Upper lobe of left lung (tissue), 6 donors: Measurements from ENCODE around the gene CYB5B. TPM values are rescaled to one million over a fixed set of nuclear protein-coding genes. Genes with fewer than 3 reads are reported as not detected.
A peak's percentile ranks its signal among the peaks of the same experiment; 100 is the strongest.

Source experiments
- ATAC-seq, 2 donors: fragments of 200-7000 bp; cut with Tn5 transposase; one replicate each; pipeline ENCODE4 v1.9.1; 2022; ENCODE audit warnings: mild to moderate bottlenecking in 2 of 2, moderate library complexity in 2 of 2; ENCODE audit not compliant: low FRiP score in 2 of 2
- DNase-seq, 2 donors: peaks; one replicate each; pipeline ENCODE4 v3.0.0-alpha.2; 2019 to 2020
- H3K27ac ChIP-seq, 4 donors: fragments of 200-600 bp; sonication (generic); one replicate each; pipeline ENCODE4 v1.5.1; 2016 to 2019
- H3K27me3 ChIP-seq, 4 donors: fragments of 200-600 bp; sonication (generic); one replicate each; pipeline ENCODE4 v1.5.1; 2017 to 2019
- H3K36me3 ChIP-seq, 4 donors: fragments of 200-600 bp; sonication (generic); one replicate each; pipeline ENCODE4 v1.5.1; 2016 to 2019
- H3K4me1 ChIP-seq, 4 donors: fragments of 200-600 bp; sonication (generic); one replicate each; pipeline ENCODE4 v1.5.1; 2018 to 2019
- H3K4me3 ChIP-seq, 4 donors: fragments of 200-600 bp; sonication (generic); one replicate each; pipeline ENCODE4 v1.5.1; 2017 to 2019; ENCODE audit warnings: mild to moderate bottlenecking in 2 of 4, moderate library complexity in 1 of 4
- H3K9me3 ChIP-seq, 4 donors: fragments of 200-600 bp; sonication (generic); one replicate each; pipeline ENCODE4 v1.5.1; 2018 to 2019
- CTCF ChIP-seq, 6 experiments: fragments of 450-650 bp in 4 of 6; fragments of 200-600 bp in 2 of 6; sonication (generic) in 2 of 6; IDR thresholded peaks; one replicate each; pipeline ENCODE4 v1.5.1; 2016 to 2019; ENCODE audit warnings: antibody characterized with exemption in 6 of 6
- EP300 ChIP-seq, 4 donors: sonication (generic); formaldehyde crosslinking; IDR thresholded peaks; one replicate each; pipeline ENCODE4 v1.5.1; 2017; ENCODE audit warnings: antibody characterized with exemption in 4 of 4, control low read depth in 2 of 4
- POLR2A ChIP-seq, 4 donors: fragments of 450-650 bp; IDR thresholded peaks; one replicate each; pipeline ENCODE4 v1.5.1; 2016 to 2017; ENCODE audit warnings: antibody characterized with exemption in 4 of 4, mild to moderate bottlenecking in 2 of 4
- POLR2AphosphoS5 ChIP-seq, 2 donors: sonication (generic); formaldehyde crosslinking; IDR thresholded peaks; one replicate each; pipeline ENCODE4 v1.5.1; 2017; ENCODE audit warnings: antibody characterized with exemption in 2 of 2
- WGBS, 2 donors: methylation state at CpG; one replicate each; pipeline ENCODE4 v1.1.5; 2017 to 2018; 5-methylcytosine and 5-hydroxymethylcytosine counted together
- total RNA-seq, 6 donors: library from RNA; depleted of rRNA in 4 of 6; stranded (reverse); fragments of >200 nt in 4 of 6; gene quantifications; one replicate each; pipeline versions ENCODE4 v1.1.0 to v1.2.1, GENCODE V29; 2016 to 2021
- donor health status: DM: no; HTN: no; CAD: no; lungs with moderate emphysema.
- donor health status: DM: no; HTN: yes; CAD: no; lungs with severe emphysema.

The CYB5B gene
- total RNA-seq, 6 donors from 2014 or later, result 25.2 to 93.1 (median 69.4) TPM

GRCh38 chr16:69399361-69399760, 25.1 kb upstream of the CYB5B start:
- ATAC-seq, result no peak
- Histone ChIP-seq H3K4me1 (peaks cover 37 to 59% (median 50%) of the 10 kb centered on the region in 4 donors), H3K9me3 (no peaks in the 10 kb centered on the region), H3K27me3 (no peaks in the 10 kb centered on the region), H3K4me3 (no peak overlapping the region), H3K36me3 (no peaks in the 10 kb centered on the region), H3K27ac (no peak overlapping the region)
- TF ChIP-seq CTCF (IDR thresholded peaks at IDR 0.05) (no peak), POLR2AphosphoS5 (IDR thresholded peaks at IDR 0.05) (no peak), EP300 (IDR thresholded peaks at IDR 0.05) (no peak), POLR2A (IDR thresholded peaks at IDR 0.05) (no peak)
- DNase-seq, result no peak
- 48 to 55% methylated on average over 3 of the region's 3 CpGs for WGBS, 2 donors

- DNase-seq, result no peak
Measured at GRCh38 chr16:69402439-69402838, 22.0 kb upstream of the CYB5B start.

GRCh38 chr16:69404275-69404805, 20.1 kb upstream of the CYB5B start:
- peak; percentile 19 to 59 for ATAC-seq
- H3K27me3 ChIP-seq, result no peaks in the 10 kb centered on the region
- 33 to 39% methylated on average over 4 of the region's 4 CpGs for WGBS, 2 donors
- no peaks in the 10 kb centered on the region for H3K36me3 ChIP-seq
- TF ChIP-seq EP300 (IDR thresholded peaks at IDR 0.05) (no peak), POLR2A (IDR thresholded peaks at IDR 0.05) (no peak), POLR2AphosphoS5 (IDR thresholded peaks at IDR 0.05) (no peak), CTCF (IDR thresholded peaks at IDR 0.05) (no peak)
- H3K4me1 ChIP-seq, result peaks cover 12 to 29% (median 20%) of the 10 kb centered on the region in 4 donors
- no peak overlapping the region for H3K4me3 ChIP-seq
- no peak for DNase-seq
- no peaks in the 10 kb centered on the region for H3K9me3 ChIP-seq
- peak overlapping the region; percentile 53 to 65 (median 55) for H3K27ac ChIP-seq

More at GRCh38 chr16:69402439-69402838, 22.0 kb upstream of the CYB5B start:
- H3K36me3 ChIP-seq, result no peaks in the 10 kb centered on the region
- no peak for ATAC-seq
- 29 to 40% methylated on average over 4 of the region's 4 CpGs for WGBS, 2 donors
- no peaks in the 10 kb centered on the region for H3K27me3 ChIP-seq
- peaks cover 25 to 48% (median 38%) of the 10 kb centered on the region in 4 donors for H3K4me1 ChIP-seq
- no peak overlapping the region for H3K4me3 ChIP-seq
- H3K9me3 ChIP-seq, result no peaks in the 10 kb centered on the region
- no peak overlapping the region for H3K27ac ChIP-seq
- TF ChIP-seq POLR2AphosphoS5 (IDR thresholded peaks at IDR 0.05), result no peak
- TF ChIP-seq EP300 (IDR thresholded peaks at IDR 0.05), result no peak
- TF ChIP-seq POLR2A (IDR thresholded peaks at IDR 0.05), result no peak
- TF ChIP-seq CTCF (IDR thresholded peaks at IDR 0.05), result no peak

GRCh38 chr16:69405326-69405725, 19.1 kb upstream of the CYB5B start:
- H3K27ac ChIP-seq, result peak overlapping the region in 1 of 4 donors; percentile 54

More at GRCh38 chr16:69405326-69405725, 19.1 kb upstream of the CYB5B start:
- no peak for TF ChIP-seq POLR2A (IDR thresholded peaks at IDR 0.05)
- no peak for TF ChIP-seq EP300 (IDR thresholded peaks at IDR 0.05)
- no peak for TF ChIP-seq POLR2AphosphoS5 (IDR thresholded peaks at IDR 0.05)
- TF ChIP-seq CTCF (IDR thresholded peaks at IDR 0.05), result no peak
- Histone ChIP-seq H3K4me3 (no peak overlapping the region), H3K27me3 (no peaks in the 10 kb centered on the region), H3K4me1 (peaks cover 13 to 27% (median 18%) of the 10 kb centered on the region in 4 donors), H3K9me3 (no peaks in the 10 kb centered on the region), H3K36me3 (no peaks in the 10 kb centered on the region)
- ATAC-seq (no peak), DNase-seq (no peak)
- WGBS, 2 donors, result 91 to 100% methylated on average over 2 of the region's 2 CpGs
